HepG2 (cell line): ENCODE results near the gene DIAPH1. TPM values are rescaled to one million over a fixed set of nuclear protein-coding genes. Genes with fewer than 3 reads are reported as not detected.

Source experiments
- ATAC-seq: fragments of 200-7000 bp; cut with Tn5 transposase; 3 replicates; pipeline ENCODE4 v1.9.1; 2020; ENCODE audit warnings: mild to moderate bottlenecking, moderate library complexity
- BruUV-seq: library from RNA; stranded (reverse); fragments of 400-500 nt; replicated peaks from 2 replicates; lab custom pipeline; 2021; lab: Mats Ljungman, UMichigan
- CTCF ChIA-PET: fragments of 300-600 bp; formaldehyde crosslinking; extraction: SDS; loops from one replicate; lab custom pipeline; 2021; ENCODE audit warnings: low total read pairs, inconsistent platforms, low intra/inter-chr PET ratio; lab: Yijun Ruan, JAX
- POLR2A ChIA-PET: fragments of 350-600 bp; sonication (Branson Sonifier 250); formaldehyde crosslinking; loops from one replicate; lab custom pipeline; 2020; ENCODE audit warnings: antibody characterized with exemption, inconsistent platforms; lab: Yijun Ruan, JAX
- DNase-seq: peaks from one replicate; pipeline ENCODE4 v3.0.0-alpha.2; 2015; ENCODE audit warnings: low spot score
- FAIRE-seq: peaks from 3 replicates; lab custom pipeline; 2011; peaks lifted over from hg19 to GRCh38; lab: Jason Lieb, UNC
- H2AFZ ChIP-seq: one replicate; pipeline ENCODE4 v1.6.1; 2011; ENCODE audit warnings: low read length, inconsistent platforms
- H3K27ac ChIP-seq: fragments of 300-600 bp; 3 replicates; pipeline ENCODE4 v1.8.0; 2011; ENCODE audit warnings: mixed run types, mild to moderate bottlenecking, mixed read lengths, low read length, inconsistent platforms; ENCODE audit not compliant: insufficient read depth; ENCODE audit errors: extremely low read length
- H3K27me3 ChIP-seq, 2 experiments: fragments of 200-600 bp in 1 of 2; 2 replicates in 1 of 2; 3 replicates in 1 of 2; pipeline versions ENCODE4 v1.6.0 to v1.8.0; 2011; ENCODE audit warnings: low read length in 2 of 2, mild to moderate bottlenecking in 2 of 2, moderate library complexity in 2 of 2, inconsistent platforms in 1 of 2; ENCODE audit not compliant: insufficient read depth in 2 of 2, control insufficient read depth in 1 of 2
- H3K36me3 ChIP-seq, 2 experiments: fragments of 200-600 bp in 1 of 2; replicated peaks in 1 of 2; 2 replicates in 1 of 2; 3 replicates in 1 of 2; pipeline versions ENCODE4 v1.5.1 to v1.8.0; 2011; ENCODE audit warnings: low read length in 2 of 2, inconsistent platforms in 1 of 2; ENCODE audit not compliant: insufficient read depth in 2 of 2, control insufficient read depth in 1 of 2
- H3K4me1 ChIP-seq: 2 replicates; pipeline ENCODE4 v1.5.1; 2012; ENCODE audit warnings: low read length, inconsistent platforms; ENCODE audit not compliant: insufficient read depth
- H3K4me2 ChIP-seq: 2 replicates; pipeline ENCODE4 v1.6.0; 2011; ENCODE audit warnings: low read depth, low read length, inconsistent platforms
- H3K4me3 ChIP-seq, 3 experiments: fragments of 200-600 bp in 1 of 3; sonication (generic), shearing (Covaris generic) in 1 of 3; replicated peaks in 1 of 3; 2 replicates each; pipeline ENCODE4 v1.5.1; 2011 to 2016; ENCODE audit warnings: low read length in 3 of 3, inconsistent platforms in 2 of 3, low read depth in 2 of 3, mild to moderate bottlenecking in 2 of 3, control low read depth in 1 of 3, mixed read lengths in 1 of 3; ENCODE audit not compliant: insufficient read depth in 1 of 3
- H3K79me2 ChIP-seq: one replicate; pipeline ENCODE4 v1.6.1; 2011; ENCODE audit warnings: low read length, inconsistent platforms; ENCODE audit not compliant: insufficient read depth
- H3K9ac ChIP-seq: 2 replicates; pipeline ENCODE4 v1.6.0; 2011; ENCODE audit warnings: mild to moderate bottlenecking, low read depth, low read length, inconsistent platforms; ENCODE audit not compliant: insufficient read depth
- H3K9me3 ChIP-seq: 2 replicates; pipeline ENCODE4 v1.5.1; 2012; ENCODE audit warnings: mild to moderate bottlenecking, low read length
- H4K20me1 ChIP-seq: 2 replicates; pipeline ENCODE4 v1.6.0; 2011; ENCODE audit warnings: inconsistent platforms, mild to moderate bottlenecking, low read length, moderate library complexity; ENCODE audit not compliant: insufficient read depth
- FIP1L1 ChIP-seq: fragments of 200-400 bp; formaldehyde crosslinking; IDR thresholded peaks from 2 replicates; pipeline ENCODE4 v1.6.1; 2018; ENCODE audit warnings: low read depth, mild to moderate bottlenecking, low read length, moderate library complexity, borderline replicate concordance; ENCODE audit not compliant: insufficient read depth
- KDM6A ChIP-seq: IDR thresholded peaks from 2 replicates; pipeline ENCODE4 v1.6.1; 2016; ENCODE audit warnings: low read depth
- THYN1 ChIP-seq: sonication (generic); formaldehyde crosslinking; IDR thresholded peaks from 2 replicates; pipeline ENCODE4 v1.8.1; 2023; ENCODE audit warnings: low read depth, mild to moderate bottlenecking, moderate library complexity, missing genetic modification reagents, borderline replicate concordance
- ZEB1 ChIP-seq: IDR thresholded peaks from 2 replicates; pipeline ENCODE4 v1.6.1; 2012; ENCODE audit warnings: mild to moderate bottlenecking, low read depth, inconsistent platforms; ENCODE audit not compliant: insufficient replicate concordance
- ZMYM4 ChIP-seq: sonication (generic); formaldehyde crosslinking; IDR thresholded peaks from 2 replicates; pipeline ENCODE4 v1.8.1; 2023; ENCODE audit warnings: mild to moderate bottlenecking, missing genetic modification reagents
- ZNF317 ChIP-seq: sonication (generic); formaldehyde crosslinking; IDR thresholded peaks from 2 replicates; pipeline ENCODE4 v1.5.0; 2020; ENCODE audit warnings: mild to moderate bottlenecking, missing genetic modification reagents
- ZSCAN22 ChIP-seq: sonication (generic); formaldehyde crosslinking; IDR thresholded peaks from 2 replicates; pipeline ENCODE4 v1.4.0; 2020; ENCODE audit warnings: mild to moderate bottlenecking, missing genetic modification reagents
- ZSCAN25 ChIP-seq: sonication (generic); formaldehyde crosslinking; IDR thresholded peaks from 2 replicates; pipeline ENCODE4 v1.8.0; 2022; ENCODE audit warnings: mild to moderate bottlenecking, missing genetic modification reagents
- WGBS: methylation state at CpG from one replicate; pipeline ENCODE4 v1.1.6; 2017; ENCODE audit warnings: low lambda C conversion rate; 5-methylcytosine and 5-hydroxymethylcytosine counted together
- in situ Hi-C: cut with HindIII; loops from 2 replicates; pipeline ENCODE4 v1.10.0; 2017; ENCODE audit warnings: low pct_unique_long_range_greater_than_20kb; ENCODE audit not compliant: extremely low pct_ligation_motif_present
- intact Hi-C: fragments of 100-400 bp; cut with micrococcal nuclease; formaldehyde crosslinking; loops from one replicate; pipeline ENCODE4 v1.10.0; 2022; ENCODE audit not compliant: unreplicated experiment
- polyA plus RNA-seq, 8 experiments: library from polyadenylated mRNA; depleted of rRNA in 3 of 8; stranded (reverse) in 7 of 8; unstranded in 1 of 8; fragments of >200 nt; fragmentation: Illumina TruSeq in 4 of 8; extraction: Trizol in 4 of 8; gene quantifications; 2 replicates each; pipeline versions ENCODE4 v1.2.1 to v1.2.3, GENCODE V29; 2011 to 2016; ENCODE audit warnings: low read depth in 4 of 8, missing spikeins in 1 of 8, mixed read lengths in 1 of 8; ENCODE audit not compliant: insufficient read depth in 1 of 8
- total RNA-seq, 5 experiments: library from RNA; depleted of rRNA; stranded (reverse); fragments of >200 nt; fragmentation: Illumina TruSeq; extraction: Trizol; gene quantifications; 2 replicates each; pipeline ENCODE4 v1.2.3, GENCODE V29; 2016; ENCODE audit warnings: low read depth in 1 of 5
- TF ChIP-seq, protein P1 (sequence below): IDR thresholded peaks from 2 replicates; pipeline ENCODE4 v1.6.1; 2016; ENCODE audit warnings: mild to moderate bottlenecking
- TF ChIP-seq, protein P2 (sequence below): IDR thresholded peaks from 2 replicates; pipeline ENCODE4 v1.6.1; 2018; ENCODE audit warnings: missing genetic modification reagents

DIAPH1 gene
- total and polyA plus RNA-seq, 2 of the 13 experiments (the other 11 are each of a cell fraction or from before 2014, with no cell fraction given), result 25.1 to 33.9 TPM

DNA sequence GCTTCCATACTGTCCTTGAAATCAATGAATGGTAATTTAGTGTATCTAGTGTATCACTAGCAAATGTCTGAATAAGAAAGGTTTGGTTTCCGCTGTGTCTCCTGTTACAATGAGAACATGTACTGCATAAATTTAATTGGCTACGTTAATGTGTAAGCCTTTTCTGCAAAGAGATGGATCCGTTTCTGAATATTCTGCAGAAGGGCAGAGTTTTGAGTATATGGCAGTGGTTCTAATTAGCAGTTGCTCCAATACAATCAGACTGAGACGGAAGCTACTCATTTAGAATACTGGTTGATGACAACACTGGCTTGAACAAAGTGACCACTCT, 134.5 kb downstream of the DIAPH1 start:
- Histone ChIP-seq H3K4me1 (no peaks in the 10 kb centered on the region), H3K79me2 (no peaks in the 10 kb centered on the region), H3K36me3 (no peaks in the 10 kb centered on the region), H3K27ac (no peak overlapping the region), H4K20me1 (no peaks in the 10 kb centered on the region), H3K4me2 (no peak overlapping the region), H3K9ac (no peak overlapping the region), H3K27me3 (peaks cover 3 to 33% of the 10 kb centered on the region in 2 experiments), H3K9me3 (no peaks in the 10 kb centered on the region), H3K4me3 (no peak overlapping the region), H2AFZ (no peak overlapping the region)
- no peak for DNase-seq
- no peak for FAIRE-seq
- CTCF ChIA-PET, result no interaction called here
- intact Hi-C loops, result no loop called here
- BruUV-seq, result no TSS peak
- WGBS, result 49% methylated on average over 4 of the region's 4 CpGs
- POLR2A ChIA-PET, result no interaction called here
- TF ChIP-seq ZSCAN25 (CRISPR knock-in tag), result no peak
- TF ChIP-seq, protein P1, sequence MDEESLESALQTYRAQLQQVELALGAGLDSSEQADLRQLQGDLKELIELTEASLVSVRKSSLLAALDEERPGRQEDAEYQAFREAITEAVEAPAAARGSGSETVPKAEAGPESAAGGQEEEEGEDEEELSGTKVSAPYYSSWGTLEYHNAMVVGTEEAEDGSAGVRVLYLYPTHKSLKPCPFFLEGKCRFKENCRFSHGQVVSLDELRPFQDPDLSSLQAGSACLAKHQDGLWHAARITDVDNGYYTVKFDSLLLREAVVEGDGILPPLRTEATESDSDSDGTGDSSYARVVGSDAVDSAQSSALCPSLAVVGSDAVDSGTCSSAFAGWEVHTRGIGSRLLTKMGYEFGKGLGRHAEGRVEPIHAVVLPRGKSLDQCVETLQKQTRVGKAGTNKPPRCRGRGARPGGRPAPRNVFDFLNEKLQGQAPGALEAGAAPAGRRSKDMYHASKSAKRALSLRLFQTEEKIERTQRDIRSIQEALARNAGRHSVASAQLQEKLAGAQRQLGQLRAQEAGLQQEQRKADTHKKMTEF, result no peak
- no peak for TF ChIP-seq THYN1 (CRISPR knock-in tag)
- no peak for TF ChIP-seq FIP1L1
- TF ChIP-seq ZNF317 (CRISPR knock-in tag), result no peak
- no peak for TF ChIP-seq ZSCAN22 (CRISPR knock-in tag)
- ATAC-seq, result no peak
- in situ Hi-C loops, result no loop called here

- FAIRE-seq (no peak), DNase-seq (no peak), ATAC-seq (no peak)
- H3K4me2 ChIP-seq, result no peak overlapping the region
- H3K27ac ChIP-seq, result no peak overlapping the region
- no peak overlapping the region for H3K4me3 ChIP-seq
- H3K9me3 ChIP-seq, result no peaks in the 10 kb centered on the region
- no peaks in the 10 kb centered on the region for H4K20me1 ChIP-seq
- POLR2A ChIA-PET, result no interaction called here
- TF ChIP-seq ZEB1 (no peak), KDM6A (CRISPR knock-in tag) (no peak), ZMYM4 (CRISPR knock-in tag) (no peak)
- TF ChIP-seq, protein P2, sequence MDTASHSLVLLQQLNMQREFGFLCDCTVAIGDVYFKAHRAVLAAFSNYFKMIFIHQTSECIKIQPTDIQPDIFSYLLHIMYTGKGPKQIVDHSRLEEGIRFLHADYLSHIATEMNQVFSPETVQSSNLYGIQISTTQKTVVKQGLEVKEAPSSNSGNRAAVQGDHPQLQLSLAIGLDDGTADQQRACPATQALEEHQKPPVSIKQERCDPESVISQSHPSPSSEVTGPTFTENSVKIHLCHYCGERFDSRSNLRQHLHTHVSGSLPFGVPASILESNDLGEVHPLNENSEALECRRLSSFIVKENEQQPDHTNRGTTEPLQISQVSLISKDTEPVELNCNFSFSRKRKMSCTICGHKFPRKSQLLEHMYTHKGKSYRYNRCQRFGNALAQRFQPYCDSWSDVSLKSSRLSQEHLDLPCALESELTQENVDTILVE, result no peak
- no peaks in the 10 kb centered on the region for H3K36me3 ChIP-seq
- H2AFZ ChIP-seq, result no peak overlapping the region
- intact Hi-C loops, result no loop called here
- 28% methylated on average over 3 of the region's 3 CpGs for WGBS
- H3K4me1 ChIP-seq, result no peaks in the 10 kb centered on the region
- peaks cover 3 to 31% of the 10 kb centered on the region in 2 experiments for H3K27me3 ChIP-seq
- CTCF ChIA-PET, result no interaction called here
- no peak overlapping the region for H3K9ac ChIP-seq
- BruUV-seq, result no TSS peak
- no peaks in the 10 kb centered on the region for H3K79me2 ChIP-seq
- in situ Hi-C loops, result no loop called here
Observed at GRCh38 chr5:141483902-141484301, 134.9 kb downstream of the DIAPH1 start.
